ENCODE data around the gene SETD4.

Gene SETD4

GRCh38 chr21:36004441-36004840 is 55.9 kb downstream of the SETD4 start:
- no peak for DNase-seq

- no peak for DNase-seq
Measured at GRCh38 chr21:36003776-36004175, 56.5 kb downstream of the SETD4 start.

- DNase-seq, result no peak
Measured at GRCh38 chr21:35996217-35996616, 64.1 kb downstream of the SETD4 start.

- no peak for DNase-seq
Measured at GRCh38 chr21:35995522-35996088, 64.7 kb downstream of the SETD4 start.

GRCh38 chr21:35994613-35995012 is 65.7 kb downstream of the SETD4 start:
- no peak for DNase-seq

GRCh38 chr21:35993875-35994490 is 66.3 kb downstream of the SETD4 start:
- no peak for DNase-seq

- no peak for DNase-seq
Measured at GRCh38 chr21:35991131-35991530, 69.2 kb downstream of the SETD4 start.

- no peak for DNase-seq
Measured at GRCh38 chr21:35990609-35991008, 69.7 kb downstream of the SETD4 start.

GRCh38 chr21:35989138-35989735 is 71.1 kb downstream of the SETD4 start:
- DNase-seq, result no peak

- no peak for DNase-seq
Measured at GRCh38 chr21:35988416-35989137, 71.7 kb downstream of the SETD4 start.

GRCh38 chr21:35987475-35987874 is 72.9 kb downstream of the SETD4 start:
- no peak for DNase-seq

- DNase-seq, result no peak
Measured at GRCh38 chr21:35984654-35985361, 75.5 kb downstream of the SETD4 start.
